Fibroblast of lung (primary cell): ENCODE measurements around the gene RNF220. TPM values are rescaled to one million over a fixed set of nuclear protein-coding genes. Genes with fewer than 3 reads are reported as not detected.

Experiments
- DNase-seq, 2 donors: peaks; one replicate each; pipeline versions ENCODE4 v3.0.0 to v3.0.0-alpha.2; 2010; ENCODE audit warnings: low read depth in 2 of 2
- H2AFZ ChIP-seq: 2 replicates; pipeline ENCODE4 v1.5.1; 2012; ENCODE audit warnings: low read length, control low read depth, inconsistent platforms
- H3K27ac ChIP-seq: 2 replicates; pipeline ENCODE4 v1.5.1; 2011; ENCODE audit warnings: low read length, control low read depth; ENCODE audit not compliant: insufficient read depth
- H3K27me3 ChIP-seq: 2 replicates; pipeline ENCODE4 v1.5.1; 2011; ENCODE audit warnings: mild to moderate bottlenecking, low read length; ENCODE audit not compliant: control insufficient read depth, insufficient read depth
- H3K36me3 ChIP-seq: 2 replicates; pipeline ENCODE4 v1.5.1; 2011; ENCODE audit warnings: low read length; ENCODE audit not compliant: control insufficient read depth, insufficient read depth
- H3K4me1 ChIP-seq: 2 replicates; pipeline ENCODE4 v1.5.1; 2011; ENCODE audit warnings: low read length; ENCODE audit not compliant: control insufficient read depth, insufficient read depth; ENCODE audit errors: extremely low read depth
- H3K4me2 ChIP-seq: 2 replicates; pipeline ENCODE4 v1.5.1; 2011; ENCODE audit warnings: low read length, control low read depth; ENCODE audit not compliant: insufficient read depth; ENCODE audit errors: extremely low read depth
- H3K4me3 ChIP-seq, 4 experiments: fragments of 200-600 bp in 1 of 4; sonication (generic) in 1 of 4; replicated peaks in 1 of 4; 2 replicates each; pipeline ENCODE4 v1.5.1; 2011 to 2016; ENCODE audit warnings: low read length in 4 of 4, low read depth in 3 of 4, mild to moderate bottlenecking in 3 of 4, control low read depth in 2 of 4, inconsistent platforms in 1 of 4, mixed read lengths in 1 of 4; ENCODE audit not compliant: insufficient read depth in 1 of 4; ENCODE audit errors: control extremely low read depth in 1 of 4
- H3K79me2 ChIP-seq: 2 replicates; pipeline ENCODE4 v1.5.1; 2012; ENCODE audit warnings: mild to moderate bottlenecking, low read length, inconsistent platforms; ENCODE audit not compliant: control insufficient read depth, insufficient read depth
- H3K9ac ChIP-seq: 2 replicates; pipeline ENCODE4 v1.5.1; 2011; ENCODE audit warnings: mild to moderate bottlenecking, low read length, control low read depth; ENCODE audit not compliant: insufficient read depth
- H3K9me3 ChIP-seq: 2 replicates; pipeline ENCODE4 v1.5.1; 2012; ENCODE audit warnings: low read depth, low read length; ENCODE audit not compliant: control insufficient read depth, insufficient read depth
- H4K20me1 ChIP-seq: 2 replicates; pipeline ENCODE4 v1.5.1; 2011; ENCODE audit warnings: low read length; ENCODE audit not compliant: control insufficient read depth, insufficient read depth; ENCODE audit errors: extremely low read depth
- CTCF ChIP-seq, 2 donors: IDR thresholded peaks in 1 of 2; conservative IDR thresholded peaks in 1 of 2; 1 replicate in 1 of 2; 2 replicates in 1 of 2; pipeline ENCODE4 v1.5.1; 2011 to 2012; ENCODE audit warnings: low read length in 2 of 2, control low read depth in 1 of 2, inconsistent platforms in 1 of 2, low read depth in 1 of 2, mild to moderate bottlenecking in 1 of 2
- EZH2 ChIP-seq: IDR thresholded peaks from 2 replicates; pipeline ENCODE4 v1.5.1; 2012; ENCODE audit warnings: low read length, control low read depth, mild to moderate bottlenecking; ENCODE audit errors: missing control alignments
- polyA plus RNA-seq, 2 donors: library from polyadenylated mRNA; depleted of rRNA in 1 of 2; stranded (reverse) in 1 of 2; unstranded in 1 of 2; fragments of >200 nt; gene quantifications; 2 replicates each; pipeline ENCODE4 v1.2.1, GENCODE V29; 2011 to 2012; ENCODE audit warnings: missing spikeins in 1 of 2
- total RNA-seq: library from RNA; depleted of rRNA; stranded (reverse); fragments of >200 nt; gene quantifications from 2 replicates; pipeline ENCODE4 v1.2.1, GENCODE V29; 2014

RNF220 gene
- total and polyA plus RNA-seq, 2 donors (not counting 1 experiment from before 2014, with no cell fraction given): 42.3 to 52.0 TPM

- Histone ChIP-seq H3K79me2 (no peaks in the 10 kb centered on the region), H3K9ac (no peak overlapping the region), H4K20me1 (no peaks in the 10 kb centered on the region), H3K4me1 (no peaks in the 10 kb centered on the region), H3K4me3 (no peak overlapping the region), H3K4me2 (no peak overlapping the region), H3K27me3 (no peaks in the 10 kb centered on the region), H3K36me3 (no peaks in the 10 kb centered on the region), H3K27ac (no peak overlapping the region), H3K9me3 (no peaks in the 10 kb centered on the region), H2AFZ (no peak overlapping the region)
- no peak for DNase-seq
- no peak for TF ChIP-seq EZH2
- no peak for TF ChIP-seq CTCF (conservative IDR thresholded peaks at IDR 0.05 in 1 of 2, IDR thresholded peaks at IDR 0.05 in 1 of 2; ENCODE audit: low read depth in 1 of 2, low read length in 2 of 2)
Measured at GRCh38 chr1:44685881-44686280, 280.8 kb downstream of the RNF220 start.

GRCh38 chr1:44688760-44689446 is 283.8 kb downstream of the RNF220 start:
- Histone ChIP-seq H3K36me3 (no peaks in the 10 kb centered on the region), H3K27me3 (no peaks in the 10 kb centered on the region)

GRCh38 chr1:44689447-44689765 is 284.4 kb downstream of the RNF220 start:
- no peak overlapping the region for H3K27ac ChIP-seq
- H3K36me3 ChIP-seq: no peaks in the 10 kb centered on the region
- no peaks in the 10 kb centered on the region for H3K27me3 ChIP-seq
- TF ChIP-seq CTCF (conservative IDR thresholded peaks at IDR 0.05 in 1 of 2, IDR thresholded peaks at IDR 0.05 in 1 of 2; ENCODE audit: low read depth in 1 of 2, low read length in 2 of 2): no peak
- TF ChIP-seq EZH2: no peak
- H4K20me1 ChIP-seq: no peaks in the 10 kb centered on the region
- H3K4me1 ChIP-seq: no peaks in the 10 kb centered on the region
- no peaks in the 10 kb centered on the region for H3K79me2 ChIP-seq
- H3K9me3 ChIP-seq: no peaks in the 10 kb centered on the region
- H2AFZ ChIP-seq: no peak overlapping the region
- H3K4me3 ChIP-seq: no peak overlapping the region
- H3K4me2 ChIP-seq: no peak overlapping the region
- no peak overlapping the region for H3K9ac ChIP-seq
- no peak for DNase-seq

More at GRCh38 chr1:44688760-44689446, 283.8 kb downstream of the RNF220 start:
- H3K4me3 ChIP-seq: no peak overlapping the region
- no peaks in the 10 kb centered on the region for H3K9me3 ChIP-seq
- H3K9ac ChIP-seq: no peak overlapping the region
- H3K27ac ChIP-seq: no peak overlapping the region
- DNase-seq: no peak
- no peaks in the 10 kb centered on the region for H4K20me1 ChIP-seq
- H3K4me1 ChIP-seq: no peaks in the 10 kb centered on the region
- H3K79me2 ChIP-seq: no peaks in the 10 kb centered on the region
- H2AFZ ChIP-seq: no peak overlapping the region
- no peak for TF ChIP-seq EZH2
- no peak for TF ChIP-seq CTCF (conservative IDR thresholded peaks at IDR 0.05 in 1 of 2, IDR thresholded peaks at IDR 0.05 in 1 of 2; ENCODE audit: low read depth in 1 of 2, low read length in 2 of 2)
- H3K4me2 ChIP-seq: no peak overlapping the region
